ENCODE results near the gene MFNG.

Gene MFNG

DNA sequence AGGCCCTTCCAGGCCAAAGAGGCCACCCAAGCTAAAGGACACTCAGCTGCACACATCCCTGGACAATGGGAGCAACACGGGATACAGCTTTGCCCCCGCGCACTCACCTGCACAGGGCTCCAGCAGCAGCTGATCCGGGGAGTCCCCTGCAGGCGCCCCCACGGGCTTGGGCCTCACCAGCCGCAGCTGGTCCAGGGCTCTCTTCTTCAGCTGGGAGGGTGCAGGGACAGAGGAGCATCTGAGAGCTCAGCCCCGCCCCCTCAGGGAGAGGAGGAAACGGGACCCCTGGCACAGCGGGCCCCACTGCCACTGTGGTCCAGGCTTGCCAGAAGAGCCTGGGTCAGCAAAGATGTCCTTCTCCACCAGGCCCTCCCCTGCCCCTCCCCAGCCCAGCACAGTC lies 7.8 kb upstream of the MFNG start:
- no peak for DNase-seq (ENCODE audit: low spot score)

DNA sequence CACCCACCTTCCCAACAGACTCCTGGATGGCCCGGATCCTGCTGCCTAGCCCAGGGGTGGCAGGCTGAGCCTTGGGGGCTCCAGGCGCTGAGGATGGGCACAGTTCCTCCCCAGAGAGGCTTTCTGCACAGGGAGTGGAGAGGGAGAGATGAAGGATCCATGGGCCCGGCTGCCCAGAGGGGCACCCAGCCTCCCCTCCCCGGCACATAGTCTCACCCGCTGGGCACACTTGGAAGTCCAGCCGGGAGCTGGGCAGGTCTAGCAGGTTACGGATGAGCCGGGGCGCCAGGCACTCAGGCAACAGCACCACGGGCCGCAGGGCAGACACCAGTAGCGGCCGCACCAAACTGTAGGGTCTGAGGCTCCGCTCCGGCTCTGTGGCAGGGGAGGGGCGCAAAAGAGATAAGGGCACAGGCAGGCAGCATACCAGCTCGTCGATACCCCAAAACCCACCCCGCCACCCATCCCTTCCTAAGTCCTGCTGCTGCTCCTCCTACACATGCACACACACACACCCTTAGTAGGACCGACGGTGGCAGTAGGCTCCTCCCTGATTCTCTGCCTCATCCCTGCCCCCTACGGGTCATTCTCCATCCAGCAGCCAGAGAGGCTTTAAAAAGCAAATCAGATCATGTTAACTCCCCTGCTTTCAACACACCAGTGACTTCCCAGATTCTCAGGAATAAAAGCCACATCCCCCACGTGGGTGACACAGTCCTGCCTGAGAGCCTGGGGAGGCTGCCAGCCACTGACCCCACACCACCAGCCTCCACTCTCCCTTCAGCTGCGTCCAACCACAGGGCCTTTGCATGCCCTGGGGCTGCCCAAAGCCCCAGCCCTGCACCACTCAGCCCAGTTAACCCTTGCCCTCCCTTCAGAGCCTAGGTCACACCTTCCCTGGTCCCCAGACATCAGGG lies 6.5 kb upstream of the MFNG start:
- no peak for DNase-seq (ENCODE audit: low spot score)

DNA sequence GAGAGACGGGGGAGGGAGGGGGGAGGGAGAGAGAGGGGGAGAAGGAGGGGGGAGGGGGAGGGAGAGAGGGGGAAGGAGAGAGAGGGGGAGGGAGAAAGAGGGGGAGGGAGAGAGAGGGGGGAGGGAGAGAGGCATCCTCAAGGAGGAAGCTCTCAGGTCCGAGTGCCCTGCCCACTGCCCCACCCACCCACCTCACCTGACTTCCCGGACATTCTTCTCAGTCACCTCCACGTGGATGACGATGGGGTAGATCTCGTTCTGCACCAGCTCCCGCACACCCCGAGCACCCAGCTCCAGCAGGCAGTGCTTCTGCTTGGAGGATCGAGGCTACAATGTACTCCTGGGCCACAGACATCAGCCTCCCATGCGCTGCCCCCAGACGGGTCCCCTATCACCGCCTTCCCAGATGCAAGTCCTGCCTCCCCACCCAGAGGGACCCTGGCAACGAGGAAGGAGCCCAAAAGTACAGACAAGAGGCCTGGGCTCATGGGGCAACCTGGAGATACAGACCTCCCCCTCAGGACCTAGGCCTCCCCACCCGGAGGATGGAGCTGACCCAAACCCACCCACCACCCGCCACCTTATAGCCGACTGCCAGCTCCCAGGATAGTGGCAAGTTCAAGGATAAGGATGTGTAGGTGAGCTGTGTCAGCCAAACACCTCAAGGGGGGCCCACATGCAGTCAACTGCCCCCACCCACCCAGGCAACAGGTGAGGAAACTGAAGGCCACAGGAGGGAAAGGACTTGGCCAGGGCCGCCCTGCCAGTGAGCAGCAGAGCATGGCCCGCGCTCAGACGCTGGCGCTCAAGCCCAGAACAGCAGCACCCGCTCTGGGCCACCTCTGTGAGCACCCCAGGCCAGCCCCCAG lies 5.6 kb upstream of the MFNG start:
- DNase-seq (ENCODE audit: low spot score): no peak

DNA sequence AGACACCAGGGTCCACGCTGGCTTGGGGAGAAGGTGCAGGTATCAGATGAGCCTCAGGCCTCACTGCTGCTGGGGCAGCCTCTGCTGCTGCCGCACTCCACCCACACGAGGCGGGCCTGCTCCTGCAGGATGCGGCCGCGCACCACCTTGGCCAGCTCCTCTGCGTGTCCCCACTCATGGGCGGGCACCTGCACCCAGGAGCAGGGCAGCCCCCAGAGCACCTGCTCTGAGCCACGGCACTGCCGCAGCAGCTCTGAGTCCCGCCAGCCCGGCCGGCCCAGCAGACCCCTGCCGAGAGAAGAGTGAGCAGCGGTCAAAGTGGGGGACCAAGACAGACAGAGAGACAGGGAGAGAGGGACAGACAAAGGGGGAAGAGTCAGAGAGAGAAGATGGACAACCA lies 4.9 kb upstream of the MFNG start:
- DNase-seq (ENCODE audit: low spot score): no peak

DNA sequence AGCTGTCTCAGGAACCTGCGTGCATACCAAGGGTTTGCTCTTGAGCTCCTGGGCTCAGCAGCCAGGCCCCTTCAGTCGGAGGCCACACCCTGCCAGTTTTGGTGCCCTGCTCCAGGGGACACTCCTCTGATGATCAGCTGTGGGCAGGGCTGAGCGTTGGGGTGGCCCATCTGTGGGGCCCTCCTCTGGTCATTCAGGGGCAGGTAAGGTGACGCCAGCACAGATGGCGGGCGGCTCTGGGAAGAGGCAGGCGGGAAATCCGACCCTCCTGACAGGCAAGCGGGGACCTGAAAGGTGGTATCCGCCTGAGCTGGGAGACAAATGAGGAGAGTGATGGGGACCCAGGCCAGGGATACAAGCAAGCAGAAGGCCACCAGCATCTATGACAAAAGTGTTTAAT lies 3.8 kb upstream of the MFNG start:
- DNase-seq (ENCODE audit: low spot score): no peak

DNA sequence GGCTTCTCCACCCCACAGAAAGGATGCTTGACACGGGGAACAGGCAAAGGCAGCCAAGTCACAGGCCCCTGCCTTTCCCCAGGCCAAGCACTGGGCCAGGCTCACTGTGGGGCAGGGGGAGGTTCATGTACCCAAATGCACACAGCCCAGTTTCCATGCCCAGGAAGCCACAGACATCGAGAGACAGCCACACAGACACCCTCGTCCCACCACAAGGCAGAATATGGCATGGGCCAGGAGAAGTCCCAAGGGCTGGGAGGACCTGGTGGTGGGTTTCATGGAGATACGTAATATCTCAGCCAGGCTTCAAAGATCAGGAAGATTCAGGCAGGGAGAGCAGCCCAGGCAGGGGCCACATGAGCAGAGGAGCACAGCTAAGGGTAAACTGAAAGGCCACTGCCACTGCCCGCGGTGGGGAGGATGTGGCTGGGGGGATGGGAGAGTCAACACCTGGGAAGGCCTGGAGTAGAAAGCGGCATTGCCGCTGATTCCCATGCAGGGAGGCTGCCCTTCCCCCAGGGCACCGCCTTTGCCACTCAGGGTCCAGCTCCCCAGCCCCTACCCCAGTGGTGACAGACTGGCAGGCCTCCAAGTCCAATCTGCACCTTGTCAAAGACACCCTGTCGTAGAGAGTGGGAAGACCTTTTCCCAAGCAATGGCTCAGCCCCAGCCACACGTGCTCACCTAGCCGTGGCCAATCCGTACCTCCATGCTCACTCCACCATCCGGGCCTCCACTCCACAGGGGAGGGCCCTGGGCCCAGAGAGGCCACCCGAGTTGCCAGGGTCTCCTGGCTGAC lies 2.4 kb upstream of the MFNG start:
- no peak for DNase-seq (ENCODE audit: low spot score)

DNA sequence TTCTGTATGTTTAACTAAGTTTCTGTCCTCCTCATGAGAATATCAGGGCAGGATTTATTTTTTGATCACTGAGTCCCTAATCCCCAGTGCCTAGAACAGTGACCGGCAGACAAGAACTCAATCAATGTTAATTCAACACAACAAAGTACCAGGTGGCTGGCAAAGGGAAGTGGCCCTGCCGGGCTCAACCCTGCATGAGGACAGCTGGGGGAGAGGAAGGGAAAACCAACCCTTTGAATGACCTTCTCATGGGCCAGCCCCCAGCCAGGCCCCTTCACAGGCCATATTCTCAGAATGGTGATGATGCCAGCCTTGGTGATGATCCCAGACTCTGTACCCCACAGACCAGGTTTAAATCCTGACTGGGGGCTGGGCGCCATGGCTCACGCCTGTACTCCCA lies 1.4 kb upstream of the MFNG start:
- no peak for DNase-seq (ENCODE audit: low spot score)

DNA sequence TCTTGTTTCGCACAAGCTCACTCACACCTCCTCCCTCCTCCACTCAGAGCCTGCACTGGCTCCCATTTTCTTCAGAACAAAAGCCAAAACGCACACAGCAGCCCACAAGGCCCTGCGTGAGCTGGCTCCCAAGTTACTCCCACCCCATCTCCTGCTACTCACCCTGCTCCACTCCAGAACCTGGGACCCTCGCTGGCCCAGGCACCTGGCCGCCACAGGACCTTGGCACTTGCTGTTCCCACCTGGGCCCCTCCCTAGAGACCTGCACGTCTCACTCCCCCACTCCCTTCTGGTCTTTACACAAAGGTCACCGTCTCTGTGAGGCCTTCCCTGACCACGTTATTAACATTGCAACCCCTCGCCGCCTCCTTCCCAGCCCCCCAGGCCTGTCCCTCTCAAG lies 945 bp upstream of the MFNG start:
- DNase-seq (ENCODE audit: low spot score): no peak

DNA sequence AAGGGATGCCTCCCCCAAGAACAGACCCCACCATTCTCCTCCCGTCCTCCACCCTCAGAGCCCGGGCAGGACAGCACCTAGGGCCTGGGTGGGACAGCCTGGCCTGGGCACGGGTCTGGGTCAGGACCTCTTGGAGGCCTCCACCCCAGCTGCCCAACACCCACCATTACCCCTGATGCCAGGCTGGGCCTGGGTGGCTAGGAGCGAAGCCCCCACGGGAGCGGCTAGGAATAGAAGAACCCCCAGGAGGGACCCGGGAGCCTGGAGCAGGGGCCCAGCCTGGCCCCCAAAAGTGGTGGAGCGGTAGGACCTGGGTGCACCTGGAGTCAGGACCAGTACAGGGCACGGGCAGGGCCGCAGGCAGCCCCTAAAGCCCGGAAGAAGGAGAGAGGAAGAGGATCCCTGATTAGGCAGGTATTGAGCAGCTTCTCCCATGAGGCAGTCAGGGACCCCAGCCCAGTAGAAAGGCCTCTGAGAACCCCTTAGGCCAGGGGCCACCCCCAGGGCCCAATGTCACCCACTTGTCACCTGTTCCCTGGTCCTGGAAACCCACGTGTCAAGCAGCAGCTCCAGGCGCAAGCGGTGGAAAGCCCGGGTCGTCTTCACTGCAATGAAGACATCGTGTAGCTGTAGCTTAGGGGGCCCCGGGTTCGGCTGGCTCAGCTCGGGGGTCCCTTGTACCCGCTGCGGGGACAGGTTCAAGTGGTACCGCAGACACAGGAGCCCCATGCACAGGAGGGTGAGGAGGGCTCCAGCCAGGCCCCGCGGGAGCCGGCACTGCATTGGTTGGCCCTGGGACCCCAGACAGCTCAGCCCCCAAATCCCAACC lies 575 bp downstream of the MFNG start:
- DNase-seq (ENCODE audit: low spot score): no peak

DNA sequence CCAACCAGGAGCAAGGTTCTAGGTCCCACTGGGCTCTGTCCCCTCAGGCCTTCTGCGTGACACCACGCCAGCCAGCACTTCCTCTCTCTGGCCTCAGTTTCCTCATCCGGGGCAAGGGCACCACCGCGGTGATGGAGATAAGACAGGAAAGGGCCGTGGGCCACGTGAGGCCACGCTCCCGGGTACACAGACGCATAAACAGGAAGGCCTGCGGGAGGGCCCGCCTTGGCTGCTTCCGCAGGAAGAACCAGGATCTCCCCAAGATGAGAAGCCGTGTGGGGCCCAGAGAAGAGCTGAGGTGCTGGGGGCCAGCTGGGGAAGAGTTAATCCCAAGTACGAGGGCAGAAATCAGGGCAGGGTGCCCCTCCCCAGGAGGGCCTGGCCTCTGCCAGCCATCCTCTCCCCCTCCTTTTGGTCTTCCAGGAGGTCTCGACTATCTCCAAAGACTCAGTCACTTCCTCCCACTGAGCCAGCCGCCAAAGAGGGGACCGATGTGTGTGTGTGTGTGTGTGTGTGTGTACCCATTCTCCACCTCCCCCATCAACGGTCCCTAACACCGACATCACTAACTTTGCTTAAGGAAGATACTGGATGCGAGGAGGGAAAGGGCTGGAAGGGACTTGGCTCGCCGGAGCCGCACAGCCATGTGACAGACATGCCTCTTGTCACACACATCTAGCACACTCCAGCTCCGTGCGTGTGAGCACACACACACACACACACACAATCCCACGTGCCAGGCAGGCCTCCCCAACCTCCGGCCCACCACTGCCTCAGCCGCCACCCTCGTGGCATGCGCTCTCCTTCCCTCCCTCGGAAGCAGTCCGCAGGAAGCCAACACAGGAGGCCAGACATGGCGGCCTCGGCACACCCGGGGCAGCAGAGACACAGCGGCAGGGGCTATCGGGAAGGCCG lies 1.4 kb downstream of the MFNG start:
- no peak for DNase-seq (ENCODE audit: low spot score)

DNA sequence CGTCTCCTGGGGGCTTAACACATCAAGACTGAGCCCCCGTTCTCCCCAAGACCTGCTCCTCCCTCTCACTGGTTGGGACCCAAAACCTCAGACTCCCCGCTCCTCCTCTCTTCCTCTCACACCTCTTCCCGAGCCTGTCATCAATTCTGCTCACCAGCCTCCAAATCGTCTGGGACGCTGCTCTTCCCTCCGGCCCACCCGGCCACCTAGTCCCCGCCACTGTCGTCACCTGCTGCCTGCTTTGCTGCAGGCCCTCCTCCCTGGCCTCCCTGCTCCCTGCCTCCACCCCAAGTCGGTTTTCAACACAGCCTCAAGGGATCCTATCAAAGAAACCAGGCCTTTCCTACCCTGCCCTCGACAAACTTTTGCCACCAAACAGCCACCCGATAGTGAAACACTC lies 3.1 kb downstream of the MFNG start:
- DNase-seq (ENCODE audit: low spot score): no peak

DNA sequence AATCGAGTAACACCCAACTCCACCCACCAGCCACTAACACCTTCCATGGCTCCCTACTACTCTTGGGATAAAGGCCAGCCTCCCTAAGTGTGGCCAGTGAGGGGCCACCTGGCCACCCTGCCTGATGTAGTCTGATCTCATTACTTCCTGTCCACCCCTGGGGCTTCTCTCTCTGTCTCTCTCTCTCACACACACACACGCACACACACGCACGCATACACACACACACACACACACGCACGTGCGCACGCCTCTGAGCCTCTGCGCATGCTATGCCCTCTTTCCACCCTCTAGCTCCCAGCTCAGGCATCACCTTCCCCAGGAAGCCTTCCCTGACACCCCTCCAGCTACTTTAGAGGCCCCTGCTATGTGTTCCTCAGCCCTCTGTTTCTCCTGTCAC lies 3.9 kb downstream of the MFNG start:
- no peak for DNase-seq (ENCODE audit: low spot score)

DNA sequence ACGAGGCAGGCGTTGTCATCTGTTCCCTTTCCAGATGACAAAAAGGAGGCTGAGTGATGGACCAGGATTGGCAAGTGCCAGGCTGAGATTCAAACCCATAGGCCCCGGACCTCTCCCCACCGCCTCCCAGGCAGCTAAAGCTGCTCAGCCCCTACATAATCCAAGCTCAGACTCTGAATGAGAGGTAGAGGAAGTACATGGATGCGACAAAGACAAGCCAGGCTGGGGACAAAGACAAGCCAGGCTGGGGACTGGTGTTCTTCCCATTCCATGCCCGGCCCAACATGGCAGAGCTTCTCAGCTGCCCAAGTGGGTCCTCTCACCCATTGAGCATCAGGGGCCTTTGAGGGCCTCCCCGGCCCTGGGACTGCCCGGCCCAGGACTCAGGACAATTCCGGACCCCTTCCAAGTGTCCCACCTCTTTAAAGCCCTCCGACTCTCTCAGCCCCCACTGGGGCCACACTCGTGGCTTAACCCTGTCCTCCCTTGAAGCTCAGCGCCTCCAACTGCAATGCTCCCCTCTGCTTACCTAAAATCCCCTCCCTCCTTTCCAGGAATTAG lies 4.8 kb downstream of the MFNG start:
- DNase-seq (ENCODE audit: low spot score): no peak

DNA sequence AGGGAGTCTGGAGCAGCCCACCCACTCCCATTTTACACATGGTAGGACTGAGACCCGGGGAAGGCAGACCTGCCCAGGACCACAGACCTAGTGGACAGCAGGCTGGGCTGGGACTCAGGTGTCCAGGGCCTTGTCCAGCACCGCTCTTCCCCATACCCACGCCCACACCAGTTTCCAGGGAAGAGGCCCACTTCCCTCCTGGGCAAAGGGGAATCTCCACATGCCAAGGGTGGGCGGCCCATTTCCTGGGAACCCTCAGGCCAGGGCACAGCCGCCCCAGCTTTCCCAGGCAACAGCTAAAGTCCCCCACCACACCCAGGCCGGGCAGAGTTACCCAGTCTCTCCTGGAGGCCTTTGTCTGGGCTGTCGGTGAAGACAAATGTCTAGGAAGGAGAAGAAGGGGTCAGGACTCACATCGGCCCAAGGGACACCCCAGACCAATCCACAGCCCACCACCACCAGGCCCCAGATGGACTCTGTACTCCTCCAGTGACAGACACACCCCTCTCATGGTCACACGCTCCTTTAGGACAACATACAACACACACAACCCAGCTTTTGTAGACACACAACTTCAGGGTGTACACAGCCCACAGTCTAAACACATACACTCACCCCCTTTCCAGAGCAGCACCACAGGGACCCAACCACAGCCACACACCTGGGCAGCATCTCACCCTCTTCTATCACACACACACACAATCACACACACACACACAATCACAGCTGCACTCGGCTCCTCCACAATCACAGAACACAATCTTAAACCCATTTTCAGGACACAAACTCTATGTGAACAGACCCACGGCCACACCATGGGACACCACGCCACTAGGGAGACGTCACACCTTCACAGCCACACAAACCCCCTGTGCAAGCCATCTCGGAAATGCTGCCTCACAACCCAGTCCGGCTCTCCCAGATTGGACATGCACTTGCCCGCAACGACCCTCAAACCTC lies 5.5 kb downstream of the MFNG start:
- no peak for DNase-seq (ENCODE audit: low spot score)

DNA sequence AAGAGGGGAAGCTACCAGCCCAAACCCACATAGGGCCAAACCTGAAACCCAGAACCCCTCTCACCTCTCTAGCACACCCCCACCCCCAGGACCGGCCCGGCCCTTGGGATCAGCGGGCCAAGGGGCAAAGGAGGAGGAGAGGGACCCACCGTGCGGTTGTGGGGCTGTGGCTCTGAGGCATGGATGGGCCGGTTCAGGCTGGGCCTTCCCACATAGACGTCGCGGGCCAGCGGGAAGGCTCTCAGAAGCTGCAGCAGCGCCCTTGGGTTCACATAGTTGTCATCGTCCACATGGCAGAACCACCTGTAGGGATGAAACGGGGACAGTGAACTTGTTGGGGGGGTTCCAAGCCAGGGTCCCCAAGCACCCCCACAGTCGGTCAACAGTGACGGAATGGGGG lies 7.0 kb downstream of the MFNG start:
- no peak for DNase-seq (ENCODE audit: low spot score)

DNA sequence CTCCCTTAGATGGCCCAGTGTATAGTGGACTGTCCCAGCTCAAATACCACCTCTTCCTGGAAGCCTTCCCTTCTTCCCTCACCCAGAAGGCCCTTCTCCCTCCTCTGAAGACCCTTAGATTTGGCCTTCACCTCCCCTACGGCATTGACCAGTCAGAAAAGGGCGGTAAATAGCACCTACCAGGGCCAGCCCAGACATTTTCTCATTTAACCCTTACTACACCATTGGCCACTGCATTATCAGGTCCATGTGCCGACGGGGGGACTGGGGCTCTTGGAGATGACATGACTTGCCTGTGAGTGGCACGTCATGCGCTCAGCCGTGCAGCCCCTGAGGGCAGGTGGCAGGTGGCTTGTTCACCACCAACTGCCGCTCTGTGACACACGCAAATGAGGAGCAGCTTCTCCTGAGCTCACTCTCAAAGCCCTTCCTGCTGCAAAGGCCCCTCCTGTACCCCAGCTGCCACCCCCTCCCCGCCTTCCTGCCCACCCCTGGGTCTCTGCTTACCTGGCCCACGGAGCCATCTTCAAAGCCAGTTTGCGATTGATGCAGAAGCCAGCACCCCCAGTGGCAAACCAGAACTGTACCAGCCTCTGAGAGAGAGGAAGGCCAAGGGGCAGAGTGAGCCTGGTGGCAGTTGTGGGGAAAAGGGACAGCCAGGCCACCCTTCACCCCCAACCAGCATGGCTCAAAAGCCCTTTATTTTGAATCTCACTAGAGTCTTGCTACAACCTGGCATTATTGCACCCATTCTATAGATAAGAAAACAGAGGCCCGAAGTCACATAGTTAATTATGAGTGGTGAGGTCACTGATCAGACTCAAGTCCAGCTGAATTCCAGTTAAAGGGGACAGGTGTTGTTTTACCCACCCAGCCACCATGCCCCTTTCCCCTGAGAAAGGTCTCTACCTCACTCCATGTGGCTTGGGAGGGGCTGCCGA lies 9.5 kb downstream of the MFNG start:
- no peak for DNase-seq (ENCODE audit: low spot score)

DNA sequence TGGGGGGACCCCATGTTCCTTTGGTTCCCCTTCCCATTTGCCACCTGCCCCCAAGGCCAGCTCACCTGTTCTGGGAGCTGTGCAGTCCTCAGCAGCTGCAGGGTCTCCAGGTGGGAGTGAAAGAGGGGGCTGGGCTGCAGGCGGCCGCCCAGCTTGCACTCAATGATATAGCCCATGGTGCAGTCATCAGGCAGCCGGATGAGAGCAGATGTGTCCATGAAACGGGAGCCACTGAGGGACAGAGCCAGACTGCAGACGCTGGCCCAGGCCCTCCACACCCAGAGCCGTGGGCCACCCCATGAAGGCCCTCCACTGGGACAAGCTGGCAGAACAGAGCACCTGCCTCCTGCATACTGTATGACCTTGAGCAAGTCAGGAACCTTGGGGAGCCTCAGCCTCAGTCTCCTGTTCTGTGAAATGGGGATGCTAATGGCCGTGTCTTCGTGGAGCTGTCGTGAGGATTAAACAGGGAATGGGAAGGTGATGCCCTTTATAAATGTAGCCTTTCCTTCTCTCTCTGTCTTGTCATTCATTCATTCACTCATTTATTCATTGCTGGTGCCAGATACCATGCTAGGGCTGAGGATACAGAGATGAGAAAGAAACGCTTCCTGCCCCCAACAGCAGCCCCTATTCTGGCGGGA lies 11.6 kb downstream of the MFNG start:
- DNase-seq (ENCODE audit: low spot score): no peak
